ENCODE data around the gene TICAM1.
"Not testable (repeated sequence)": the region's sequence is repeated elsewhere in the genome, so short reads cannot be mapped to it uniquely, and the experiment has no call there.

TICAM1 gene

GRCh38 chr19:4792019-4792865, 39.3 kb downstream of the TICAM1 start:
- Histone ChIP-seq H3K79me2 (ENCODE audit: insufficient read depth, low read length) (peaks cover 49% of the 10 kb centered on the region), H2AFZ (ENCODE audit: low read depth, low read length) (peak overlapping the region; percentile 93), H3K4me1 (ENCODE audit: insufficient read depth, low read length) (peaks cover 45% of the 10 kb centered on the region), H3K4me3 (ENCODE audit: low read depth in 1 of 2, low read length in 2 of 2) (peak overlapping the region; percentile 71 to 86), H4K20me1 (ENCODE audit: insufficient read depth, low read length) (peaks cover 23% of the 10 kb centered on the region), H3K9ac (ENCODE audit: low read depth, low read length) (peak overlapping the region; percentile 98), H3K27ac (ENCODE audit: low read length) (peak overlapping the region; percentile 94), H3K4me2 (ENCODE audit: insufficient read depth, low read length) (peak overlapping the region; percentile 89), H3K36me3 (ENCODE audit: insufficient read depth, low read length) (peaks cover 46% of the 10 kb centered on the region)
- not testable (repeated sequence) for ATAC-seq (ENCODE audit: insufficient read depth, low read depth); H3K9me3 ChIP-seq (ENCODE audit: insufficient read depth, low read length, severe bottlenecking); H3K27me3 ChIP-seq (ENCODE audit: insufficient read depth, low read length, poor library complexity); DNase-seq

GRCh38 chr19:4791183-4792018, 40.1 kb downstream of the TICAM1 start, which contains the start of gene FEM1A:
Gene FEM1A, plus strand, starts transcription at chr19:4791734. Its CDS starts 121 bp downstream, at chr19:4791855.
- Histone ChIP-seq H3K36me3 (ENCODE audit: insufficient read depth, low read length) (peaks cover 41% of the 10 kb centered on the region), H3K9ac (ENCODE audit: low read depth, low read length) (peak within 1 kb of the TSS; percentile 98), H3K9me3 (ENCODE audit: insufficient read depth, low read length, severe bottlenecking) (no peaks in the 10 kb centered on the region), H4K20me1 (ENCODE audit: insufficient read depth, low read length) (peaks cover 19% of the 10 kb centered on the region), H2AFZ (ENCODE audit: low read depth, low read length) (peak within 1 kb of the TSS; percentile 93), H3K27me3 (ENCODE audit: insufficient read depth, low read length, poor library complexity) (no peaks in the 10 kb centered on the region), H3K27ac (ENCODE audit: low read length) (peak within 1 kb of the TSS; percentile 94), H3K79me2 (ENCODE audit: insufficient read depth, low read length) (peaks cover 45% of the 10 kb centered on the region), H3K4me3 (ENCODE audit: low read depth in 1 of 2, low read length in 2 of 2) (peak within 1 kb of the TSS; percentile 71 to 86), H3K4me2 (ENCODE audit: insufficient read depth, low read length) (peak within 1 kb of the TSS; percentile 89), H3K4me1 (ENCODE audit: insufficient read depth, low read length) (peaks cover 45% of the 10 kb centered on the region)
- TF ChIP-seq CTCF (IDR thresholded peaks at IDR 0.05; ENCODE audit: borderline replicate concordance, extremely low read depth, low read length, poor library complexity, severe bottlenecking) (peak; percentile 99), EZH2 (IDR thresholded peaks at IDR 0.05; ENCODE audit: borderline replicate concordance, low read depth, low read length, severe bottlenecking) (no peak)
- DNase-seq = peak; percentile 99
- peak; percentile 95 for ATAC-seq (ENCODE audit: insufficient read depth, low read depth)

GRCh38 chr19:4786412-4787016, 45.0 kb downstream of the TICAM1 start:
- H3K4me3 ChIP-seq (ENCODE audit: low read depth in 1 of 2, low read length in 2 of 2); ATAC-seq (ENCODE audit: insufficient read depth, low read depth); H3K79me2 ChIP-seq (ENCODE audit: insufficient read depth, low read length); H3K27ac ChIP-seq (ENCODE audit: low read length); H3K9ac ChIP-seq (ENCODE audit: low read depth, low read length); H4K20me1 ChIP-seq (ENCODE audit: insufficient read depth, low read length); H3K36me3 ChIP-seq (ENCODE audit: insufficient read depth, low read length); DNase-seq; H2AFZ ChIP-seq (ENCODE audit: low read depth, low read length); H3K9me3 ChIP-seq (ENCODE audit: insufficient read depth, low read length, severe bottlenecking); H3K27me3 ChIP-seq (ENCODE audit: insufficient read depth, low read length, poor library complexity); H3K4me1 ChIP-seq (ENCODE audit: insufficient read depth, low read length); H3K4me2 ChIP-seq (ENCODE audit: insufficient read depth, low read length): not testable (repeated sequence)

GRCh38 chr19:4781801-4782200, 49.7 kb downstream of the TICAM1 start:
- Histone ChIP-seq H3K9ac (ENCODE audit: low read depth, low read length) (no peak overlapping the region), H3K79me2 (ENCODE audit: insufficient read depth, low read length) (no peaks in the 10 kb centered on the region), H3K4me3 (ENCODE audit: low read depth in 1 of 2, low read length in 2 of 2) (no peak overlapping the region), H3K4me2 (ENCODE audit: insufficient read depth, low read length) (no peak overlapping the region), H3K36me3 (ENCODE audit: insufficient read depth, low read length) (no peaks in the 10 kb centered on the region), H2AFZ (ENCODE audit: low read depth, low read length) (no peak overlapping the region), H3K4me1 (ENCODE audit: insufficient read depth, low read length) (no peaks in the 10 kb centered on the region), H4K20me1 (ENCODE audit: insufficient read depth, low read length) (no peaks in the 10 kb centered on the region), H3K27me3 (ENCODE audit: insufficient read depth, low read length, poor library complexity) (no peaks in the 10 kb centered on the region), H3K9me3 (ENCODE audit: insufficient read depth, low read length, severe bottlenecking) (no peaks in the 10 kb centered on the region), H3K27ac (ENCODE audit: low read length) (no peak overlapping the region)
- no peak for ATAC-seq (ENCODE audit: insufficient read depth, low read depth)
- DNase-seq = no peak
- TF ChIP-seq CTCF (IDR thresholded peaks at IDR 0.05; ENCODE audit: borderline replicate concordance, extremely low read depth, low read length, poor library complexity, severe bottlenecking) (no peak), EZH2 (IDR thresholded peaks at IDR 0.05; ENCODE audit: borderline replicate concordance, low read depth, low read length, severe bottlenecking) (no peak)
